Loucy (cell line): Measurements from ENCODE around the gene UBALD1.

Experiments
- EZH2phosphoT487 ChIP-seq: fragments of 200-600 bp; IDR thresholded peaks from 2 replicates; pipeline ENCODE4 v1.6.1; 2018; ENCODE audit warnings: antibody characterized with exemption, mild to moderate bottlenecking, moderate library complexity, borderline replicate concordance
- TF ChIP-seq, protein P1 (sequence below): fragments of 200-600 bp; sonication (generic); conservative IDR thresholded peaks from 2 replicates; pipeline ENCODE4 v1.5.1; 2014; ENCODE audit warnings: mild to moderate bottlenecking, antibody characterized with exemption, low read length

DNA sequence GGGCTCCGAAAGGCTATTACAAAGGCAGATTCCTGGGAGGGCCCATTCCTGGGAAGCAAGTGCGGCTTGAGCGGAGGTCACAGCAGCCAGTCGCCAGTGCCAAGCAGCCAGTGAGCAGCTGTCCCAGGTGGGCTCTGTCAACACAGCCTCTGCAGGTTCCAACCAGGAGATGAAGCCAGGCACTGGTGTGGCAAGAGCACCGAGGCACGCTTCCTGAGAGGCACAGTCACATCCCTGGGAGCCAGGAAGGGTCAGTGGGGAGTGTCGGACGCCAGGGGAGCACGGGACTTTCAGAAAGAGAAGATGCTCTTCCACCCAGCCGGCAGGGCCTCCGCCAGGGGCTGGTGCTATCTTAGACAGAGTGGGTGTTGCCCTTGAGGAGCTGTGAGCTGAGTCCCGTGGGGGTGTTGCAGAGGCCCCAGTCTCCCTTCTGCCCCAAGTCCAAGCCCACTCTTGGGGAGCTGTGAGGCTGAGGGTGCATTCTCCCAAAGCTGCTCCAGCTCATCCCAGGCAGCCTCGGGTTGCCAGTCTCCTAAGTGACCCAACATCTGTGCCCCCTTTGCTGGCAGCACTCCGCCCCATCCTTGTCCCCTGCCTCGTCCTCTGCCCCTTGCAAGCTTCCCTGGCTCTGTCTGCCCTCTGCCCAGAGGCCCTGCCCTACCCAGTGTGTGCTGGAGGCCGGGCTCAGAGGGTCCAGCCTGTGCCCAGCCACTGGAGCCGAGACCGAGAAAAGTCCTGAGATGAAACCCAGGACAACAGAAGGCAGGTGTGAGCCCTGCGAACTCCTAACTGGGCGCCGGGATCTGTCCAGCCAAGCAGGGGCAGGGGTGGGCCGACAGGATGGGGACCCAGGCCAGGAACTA, 6.6 kb downstream of the UBALD1 start:
- TF ChIP-seq, protein P1, sequence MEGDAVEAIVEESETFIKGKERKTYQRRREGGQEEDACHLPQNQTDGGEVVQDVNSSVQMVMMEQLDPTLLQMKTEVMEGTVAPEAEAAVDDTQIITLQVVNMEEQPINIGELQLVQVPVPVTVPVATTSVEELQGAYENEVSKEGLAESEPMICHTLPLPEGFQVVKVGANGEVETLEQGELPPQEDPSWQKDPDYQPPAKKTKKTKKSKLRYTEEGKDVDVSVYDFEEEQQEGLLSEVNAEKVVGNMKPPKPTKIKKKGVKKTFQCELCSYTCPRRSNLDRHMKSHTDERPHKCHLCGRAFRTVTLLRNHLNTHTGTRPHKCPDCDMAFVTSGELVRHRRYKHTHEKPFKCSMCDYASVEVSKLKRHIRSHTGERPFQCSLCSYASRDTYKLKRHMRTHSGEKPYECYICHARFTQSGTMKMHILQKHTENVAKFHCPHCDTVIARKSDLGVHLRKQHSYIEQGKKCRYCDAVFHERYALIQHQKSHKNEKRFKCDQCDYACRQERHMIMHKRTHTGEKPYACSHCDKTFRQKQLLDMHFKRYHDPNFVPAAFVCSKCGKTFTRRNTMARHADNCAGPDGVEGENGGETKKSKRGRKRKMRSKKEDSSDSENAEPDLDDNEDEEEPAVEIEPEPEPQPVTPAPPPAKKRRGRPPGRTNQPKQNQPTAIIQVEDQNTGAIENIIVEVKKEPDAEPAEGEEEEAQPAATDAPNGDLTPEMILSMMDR, result no peak
- no peak for TF ChIP-seq EZH2phosphoT487
